Fibroblast of lung (primary cell): ENCODE data around the gene RIN3.

Experiments used
- CTCF ChIP-seq, 2 donors: IDR thresholded peaks in 1 of 2; conservative IDR thresholded peaks in 1 of 2; 1 replicate in 1 of 2; 2 replicates in 1 of 2; pipeline ENCODE4 v1.5.1; 2011 to 2012; ENCODE audit warnings: low read length in 2 of 2, control low read depth in 1 of 2, inconsistent platforms in 1 of 2, low read depth in 1 of 2, mild to moderate bottlenecking in 1 of 2
- EZH2 ChIP-seq: IDR thresholded peaks from 2 replicates; pipeline ENCODE4 v1.5.1; 2012; ENCODE audit warnings: low read length, control low read depth, mild to moderate bottlenecking; ENCODE audit errors: missing control alignments

- no peak for TF ChIP-seq EZH2
- TF ChIP-seq CTCF (conservative IDR thresholded peaks at IDR 0.05 in 1 of 2, IDR thresholded peaks at IDR 0.05 in 1 of 2; ENCODE audit: low read depth in 1 of 2, low read length in 2 of 2) = no peak
These were observed 152.1 kb downstream of the RIN3 start for GRCh38 chr14:92665661-92666110.
